ENCODE measurements around the gene FAM124B.

FAM124B gene

DNA sequence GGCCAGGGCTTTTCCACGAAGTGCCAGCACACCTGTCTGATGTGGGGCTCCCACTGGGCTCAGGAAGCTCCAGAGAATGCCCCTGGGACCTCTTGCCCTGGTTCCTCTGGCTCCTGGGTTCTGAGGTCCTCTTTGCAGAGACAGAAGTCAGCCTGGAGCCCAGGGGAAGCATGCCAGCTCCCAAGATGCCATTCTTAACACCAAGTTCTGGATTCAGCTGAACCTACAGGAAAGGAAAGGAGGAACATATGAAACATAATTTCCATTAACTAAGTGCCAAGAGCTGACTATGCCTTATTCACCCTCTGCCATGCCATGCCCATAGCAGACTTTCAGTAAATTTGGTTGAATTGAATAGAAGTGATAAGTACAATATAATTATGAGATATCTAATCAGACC is 21.9 kb downstream of the FAM124B start:
- DNase-seq, result no peak

- DNase-seq, result no peak
Measured at GRCh38 chr2:224379172-224379571, 22.7 kb downstream of the FAM124B start.

DNA sequence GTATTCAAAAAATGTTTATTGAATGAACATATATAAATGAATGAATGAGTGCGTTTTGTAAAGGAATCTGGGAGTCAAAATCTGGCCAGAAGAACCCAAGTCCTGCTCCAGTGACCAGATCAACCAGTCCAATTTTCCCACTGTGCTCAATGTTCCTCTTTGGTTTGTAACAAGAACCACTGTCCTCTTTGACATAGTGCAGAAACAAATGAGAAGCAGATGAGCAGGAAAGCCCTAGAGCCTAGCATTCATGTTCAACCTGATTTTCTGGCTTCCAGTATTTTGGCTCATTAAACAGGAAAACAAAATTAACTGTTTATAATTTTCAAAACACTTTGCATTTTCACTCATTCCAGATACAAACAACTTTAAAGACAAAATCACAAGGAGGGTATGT is 23.2 kb downstream of the FAM124B start:
- DNase-seq, result no peak

DNA sequence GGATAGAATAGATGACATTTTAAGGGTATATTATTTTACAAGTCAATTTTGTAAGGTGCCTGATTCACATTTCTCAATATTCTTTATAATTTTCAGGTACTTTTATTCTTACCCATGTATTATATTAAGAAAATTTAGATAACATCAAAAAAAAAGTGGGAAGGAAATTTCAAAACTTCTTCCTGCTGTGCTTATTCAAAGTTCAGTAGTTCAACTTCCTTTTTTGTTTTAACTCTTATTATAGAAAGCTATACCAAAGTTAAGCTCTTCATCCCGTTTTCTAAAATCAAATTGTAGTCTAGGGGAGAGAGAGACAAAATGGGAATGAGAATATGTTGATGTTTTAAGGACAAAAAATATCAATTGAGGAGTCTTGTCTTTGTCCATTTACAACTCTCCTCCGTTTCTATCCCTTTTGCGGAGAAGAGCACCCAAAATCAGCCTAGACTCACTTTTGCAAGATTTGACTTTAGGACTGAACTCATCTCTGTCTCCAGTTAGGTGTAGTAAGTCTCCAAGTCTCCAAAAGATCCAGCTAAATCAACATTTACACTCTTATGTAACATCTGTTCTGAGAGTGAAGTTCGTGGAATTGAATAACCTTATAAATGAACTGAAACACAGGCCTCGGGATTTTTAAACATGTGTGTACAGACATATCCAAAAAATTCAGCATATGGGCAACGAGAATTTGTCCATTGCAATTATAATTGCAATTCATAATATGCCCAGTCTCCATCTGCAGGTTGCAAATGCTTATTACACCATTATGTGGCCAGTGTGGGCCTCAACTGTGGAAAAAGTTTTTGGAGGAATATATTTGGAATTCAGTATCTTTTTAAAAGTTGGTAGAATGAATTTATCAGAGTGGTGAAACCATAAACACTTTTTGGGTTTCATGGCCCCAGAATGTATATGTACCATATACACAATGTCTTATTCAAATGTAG is 23.9 kb downstream of the FAM124B start:
- no peak for DNase-seq

DNA sequence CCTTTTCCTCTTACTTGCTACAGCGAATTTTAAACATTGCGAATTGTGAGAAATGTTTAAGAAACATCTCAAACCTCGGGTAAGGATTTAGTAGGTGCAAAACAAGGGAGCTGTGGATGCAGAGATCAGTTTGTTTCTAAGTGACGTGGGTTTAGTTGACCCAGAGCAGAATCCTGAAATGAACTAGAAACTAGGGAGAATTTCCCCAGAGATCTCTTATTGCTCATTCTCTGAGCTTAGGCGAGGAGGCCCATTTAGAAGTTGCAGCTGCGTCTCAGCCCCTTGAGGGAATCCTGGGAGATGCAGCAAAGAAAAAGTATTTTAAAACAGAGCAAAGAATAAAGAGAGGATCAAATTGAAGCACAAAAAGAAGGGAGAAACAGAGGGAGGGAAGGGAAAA is 29.3 kb downstream of the FAM124B start:
- no peak for DNase-seq

DNA sequence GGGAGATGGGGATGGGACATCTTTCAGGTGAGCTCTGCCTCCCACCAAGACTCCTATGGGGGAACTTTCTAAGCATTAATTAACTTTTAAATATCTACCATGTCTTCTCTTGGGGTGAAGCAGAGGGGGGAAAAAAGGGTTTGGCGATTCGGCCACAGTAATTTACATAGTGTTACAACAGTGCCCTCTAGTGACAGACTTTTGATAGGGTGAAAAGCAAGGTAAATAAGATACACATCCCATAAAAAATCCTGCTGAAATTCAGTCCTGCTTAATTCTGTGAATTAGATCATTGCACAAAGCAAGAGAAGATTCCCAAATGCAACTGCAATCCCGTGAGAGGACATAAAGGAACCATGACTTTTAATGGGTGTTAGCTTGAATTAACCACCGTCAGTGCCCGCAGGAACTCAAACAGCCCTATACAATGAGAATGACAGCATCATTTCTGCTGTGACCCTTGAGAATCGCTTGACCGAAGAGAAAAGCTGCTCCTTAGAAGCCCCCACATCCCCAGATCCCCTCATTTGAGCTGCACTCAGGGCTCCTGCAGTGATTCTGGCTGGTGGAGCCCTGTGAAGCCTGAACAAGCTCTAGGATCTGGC is 32.8 kb downstream of the FAM124B start:
- peak; percentile 5 for DNase-seq

DNA sequence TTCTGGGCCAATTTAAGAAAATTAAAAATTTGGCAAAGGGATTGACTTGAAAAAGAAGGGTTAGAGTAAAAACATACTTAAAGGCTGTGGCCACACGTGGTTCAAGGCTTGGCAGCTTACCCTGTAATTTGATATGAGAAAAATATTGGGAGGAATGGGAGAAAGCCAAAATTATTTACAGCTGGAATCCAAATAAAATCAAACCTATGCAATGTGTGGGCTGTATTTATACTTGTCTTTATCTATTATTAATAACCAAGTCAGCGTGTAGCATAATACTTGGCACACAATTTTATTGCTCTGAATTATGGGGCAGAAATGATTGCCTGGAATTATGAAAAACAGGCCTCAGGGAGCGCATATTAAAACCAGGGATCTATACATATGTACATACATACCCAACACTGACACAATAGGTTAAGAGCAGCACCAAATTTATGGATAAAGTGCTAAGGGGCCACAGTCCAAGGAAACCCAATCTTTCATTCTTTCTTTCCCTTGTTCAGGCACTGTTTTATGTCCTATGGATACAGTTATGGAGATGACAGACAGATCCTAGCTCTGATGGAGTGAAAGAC is 35.6 kb downstream of the FAM124B start:
- no peak for DNase-seq

GRCh38 chr2:224365331-224365730 is 36.6 kb downstream of the FAM124B start:
- DNase-seq, result no peak

DNA sequence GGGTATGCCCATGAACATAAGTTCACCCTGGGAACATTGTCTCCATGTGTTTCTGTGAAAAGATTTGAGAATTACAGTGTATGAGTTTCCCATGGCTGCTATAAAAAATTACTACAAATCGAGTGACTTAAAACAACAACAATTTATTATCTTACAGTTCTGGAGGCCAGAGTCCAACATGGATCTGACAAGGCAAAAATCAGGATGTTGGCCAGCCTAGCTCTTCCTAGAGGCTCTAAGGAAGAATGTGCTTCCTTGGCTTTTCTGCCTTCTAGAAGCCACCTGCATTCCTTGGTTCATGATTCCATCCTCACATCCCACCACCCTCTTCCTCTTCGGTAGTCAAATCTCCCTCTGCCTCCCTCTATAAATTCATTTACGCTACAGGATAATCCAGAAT is 38.6 kb downstream of the FAM124B start:
- DNase-seq, result no peak

DNA sequence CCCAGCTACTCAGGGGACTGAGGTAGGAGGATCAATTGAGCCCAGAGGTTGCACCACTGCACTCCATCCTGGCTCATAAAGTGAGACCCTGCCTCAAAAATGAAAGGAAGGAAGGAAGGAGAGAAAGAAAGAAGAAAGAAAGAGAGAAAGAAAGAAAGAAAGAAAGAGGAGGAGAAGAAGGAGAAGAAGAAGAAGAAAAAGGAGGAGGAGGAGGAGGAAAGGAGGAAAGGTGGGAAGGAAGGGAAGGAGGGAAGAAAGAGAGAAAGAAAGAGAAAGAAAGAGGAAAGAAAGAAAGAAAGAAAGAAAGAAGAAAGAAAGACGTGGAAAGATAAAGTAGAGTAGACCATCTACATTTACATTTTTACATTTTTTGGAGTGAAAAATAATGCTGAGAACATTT is 39.8 kb downstream of the FAM124B start:
- no peak for DNase-seq

DNA sequence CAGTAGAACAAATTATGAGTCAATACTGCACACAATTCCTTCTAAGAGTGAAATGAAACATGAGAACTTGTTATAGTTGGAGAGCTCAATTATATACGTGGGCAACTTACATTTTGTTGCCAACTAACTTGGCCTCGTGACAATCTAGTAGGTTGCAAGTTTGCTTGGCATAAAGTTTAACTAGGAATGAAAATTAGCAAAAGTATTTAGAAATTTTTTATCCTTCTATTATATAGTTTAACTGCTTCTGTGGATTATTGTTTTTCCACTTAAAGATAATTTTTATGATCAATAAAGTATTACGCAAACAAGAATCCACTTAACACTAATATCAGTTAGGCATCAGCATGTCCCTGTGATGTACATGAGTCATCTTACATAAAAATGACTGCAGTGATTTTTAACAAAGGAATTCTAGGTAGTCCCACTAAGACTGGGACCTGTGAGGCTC is 41.1 kb downstream of the FAM124B start:
- no peak for DNase-seq

DNA sequence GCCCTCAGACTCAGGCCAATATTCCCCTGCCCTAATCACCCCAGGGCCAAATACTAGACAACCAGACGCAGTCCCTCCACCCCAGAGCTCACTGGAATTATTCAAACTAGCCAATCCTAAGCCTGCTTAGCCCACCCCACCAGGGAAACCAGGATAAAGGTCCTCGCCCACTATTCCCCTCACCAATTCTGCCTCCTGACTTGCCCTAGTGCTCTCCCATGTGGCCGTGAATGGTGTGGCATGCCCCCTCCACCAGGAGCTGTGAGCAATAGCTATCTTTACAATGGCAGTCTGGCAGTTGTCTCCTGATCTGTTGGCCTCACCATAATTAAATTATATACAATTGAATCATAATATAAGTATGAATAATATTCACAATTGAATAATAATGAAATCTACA is 42.3 kb downstream of the FAM124B start:
- DNase-seq, result no peak

- DNase-seq, result peak; percentile 76
Measured at GRCh38 chr2:224357098-224357901, 44.6 kb downstream of the FAM124B start.

DNA sequence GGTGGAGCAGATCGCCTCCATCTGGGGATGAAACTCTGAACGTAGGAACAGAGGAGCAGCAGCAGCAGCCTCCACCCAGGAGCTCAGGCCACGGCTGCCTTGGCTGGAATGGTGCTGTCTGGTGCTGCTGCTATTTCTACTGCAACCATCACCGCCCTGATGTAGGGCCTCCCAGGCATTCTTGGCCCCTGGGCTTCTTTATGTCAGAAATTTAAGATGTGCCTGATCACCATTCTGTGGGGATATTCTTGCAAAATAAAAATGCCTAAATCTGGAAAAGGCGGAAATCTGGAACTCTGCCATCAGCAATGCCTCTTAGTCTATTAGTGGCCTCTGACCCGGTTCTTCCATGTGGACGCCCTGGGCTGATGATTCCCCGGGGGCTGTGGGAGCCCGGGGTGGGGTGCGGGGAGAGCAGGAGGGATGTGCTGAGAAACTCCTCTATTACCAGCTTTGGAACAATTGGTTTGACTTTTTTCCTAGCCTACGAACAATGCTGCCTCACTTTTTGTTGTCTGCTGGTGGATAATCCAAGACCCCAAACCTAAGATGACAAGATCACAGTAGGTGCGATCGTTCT is 47.2 kb downstream of the FAM124B start:
- no peak for DNase-seq

- no peak for DNase-seq
Measured at GRCh38 chr2:224350703-224351102, 51.2 kb downstream of the FAM124B start.

GRCh38 chr2:224349396-224349795 is 52.5 kb downstream of the FAM124B start:
- no peak for DNase-seq

DNA sequence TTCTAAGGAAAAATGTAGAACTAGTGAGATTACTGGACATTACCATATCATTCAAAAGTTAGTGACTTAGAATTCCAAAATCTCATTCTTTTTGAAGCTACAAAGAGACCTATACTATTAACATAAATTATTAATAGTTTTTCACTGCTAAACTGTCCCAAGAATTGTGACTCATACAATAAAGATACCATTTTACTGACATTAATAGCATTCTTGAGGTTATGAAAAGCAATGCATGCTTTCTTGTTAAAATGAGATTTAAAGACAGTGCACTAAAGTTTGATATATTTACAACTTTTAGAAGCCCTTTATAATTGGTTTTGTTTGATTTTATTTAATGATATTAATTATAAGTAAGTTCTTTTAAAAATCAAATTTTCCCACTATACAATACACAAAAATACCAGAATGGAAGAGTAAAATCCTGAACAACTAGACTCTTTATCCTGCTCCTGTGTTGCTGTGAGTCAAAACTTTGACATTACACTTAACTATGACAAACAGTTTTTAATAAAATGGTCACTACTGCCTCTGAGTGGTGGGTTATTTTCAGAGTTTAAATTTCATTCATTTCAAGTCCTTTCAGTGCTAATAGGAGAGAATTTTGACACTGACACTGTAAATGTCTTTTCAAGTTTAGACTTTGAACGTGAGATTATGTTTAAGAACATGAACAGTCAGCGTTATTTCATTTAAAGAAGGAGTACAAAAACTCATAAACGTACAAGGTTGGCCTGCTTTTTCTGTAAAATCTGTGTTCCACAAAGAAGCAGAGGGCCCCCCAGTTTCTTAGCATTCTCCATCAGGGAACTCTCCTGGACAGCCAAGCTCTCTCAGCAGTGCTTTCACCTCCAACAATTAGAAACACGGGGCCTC is 54.5 kb downstream of the FAM124B start:
- no peak for DNase-seq

DNA sequence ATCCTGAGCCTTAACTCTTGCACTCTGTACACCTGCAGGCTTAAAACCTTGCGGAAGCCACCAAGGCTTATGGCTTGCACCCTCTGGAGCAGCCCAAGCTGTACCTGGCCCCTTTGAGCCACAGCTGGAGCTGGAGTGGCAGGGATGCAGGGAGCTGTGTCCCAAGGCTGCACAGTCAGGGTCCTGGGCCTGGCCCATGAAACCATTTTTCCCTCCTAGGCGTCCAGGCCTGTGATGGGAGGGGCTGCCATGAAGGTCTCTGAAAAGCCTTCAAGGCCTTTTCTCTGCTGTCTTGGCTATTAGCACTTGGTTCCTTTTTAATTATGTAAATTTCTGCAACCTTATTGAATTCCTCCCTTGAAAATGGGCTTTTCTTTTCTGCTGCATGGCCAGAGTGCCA is 56.4 kb downstream of the FAM124B start:
- DNase-seq, result no peak

DNA sequence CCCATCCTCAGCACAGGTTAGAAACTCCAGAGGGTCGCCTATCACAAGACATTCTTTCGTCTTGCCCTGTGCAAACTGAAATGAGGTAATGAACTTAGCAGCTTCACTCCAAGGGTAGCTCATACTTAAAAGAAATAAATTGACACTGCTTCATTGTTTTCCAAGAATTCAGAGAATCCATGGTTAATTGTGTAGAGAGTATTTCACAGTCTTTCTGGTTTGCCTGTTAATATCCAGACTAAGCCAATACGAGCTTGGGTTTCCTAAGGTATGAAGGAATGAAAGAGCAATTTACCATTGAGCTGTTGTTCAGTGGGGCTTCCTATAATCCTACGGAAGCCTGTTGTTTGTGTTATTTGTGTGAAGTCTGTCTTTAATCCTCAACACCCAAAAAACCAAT is 58.7 kb downstream of the FAM124B start:
- no peak for DNase-seq

- DNase-seq, result no peak
Measured at GRCh38 chr2:224335991-224336390, 65.9 kb downstream of the FAM124B start.

DNA sequence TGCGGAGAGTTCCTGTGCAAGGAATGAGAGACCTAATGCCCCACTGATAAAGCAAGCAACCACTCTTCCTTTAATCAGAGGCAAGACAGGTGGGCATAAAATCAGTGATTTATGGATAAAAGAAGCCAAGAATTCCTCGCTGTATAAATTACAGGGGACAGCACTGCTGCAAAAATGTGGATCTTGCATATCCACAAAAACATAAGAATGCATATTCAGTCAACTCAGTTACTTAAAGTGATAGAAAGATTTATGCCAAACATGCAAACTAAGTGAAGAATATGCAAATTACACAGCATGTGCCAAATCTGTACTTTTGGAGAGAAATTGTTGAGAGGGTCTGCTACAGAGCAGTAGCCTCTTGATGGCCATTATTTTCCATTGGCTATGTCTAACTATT is 67.2 kb downstream of the FAM124B start:
- no peak for DNase-seq

Data from midbrain (tissue), 1 donor.